HG03460 (cell line): Measurements from ENCODE around the gene PRM2.

Experiments
- ATAC-seq: cut with Tn5 transposase; IDR thresholded peaks from one replicate; pipeline ENCODE4 v1.9.1; 2021; ENCODE audit not compliant: unreplicated experiment

PRM2 gene

DNA sequence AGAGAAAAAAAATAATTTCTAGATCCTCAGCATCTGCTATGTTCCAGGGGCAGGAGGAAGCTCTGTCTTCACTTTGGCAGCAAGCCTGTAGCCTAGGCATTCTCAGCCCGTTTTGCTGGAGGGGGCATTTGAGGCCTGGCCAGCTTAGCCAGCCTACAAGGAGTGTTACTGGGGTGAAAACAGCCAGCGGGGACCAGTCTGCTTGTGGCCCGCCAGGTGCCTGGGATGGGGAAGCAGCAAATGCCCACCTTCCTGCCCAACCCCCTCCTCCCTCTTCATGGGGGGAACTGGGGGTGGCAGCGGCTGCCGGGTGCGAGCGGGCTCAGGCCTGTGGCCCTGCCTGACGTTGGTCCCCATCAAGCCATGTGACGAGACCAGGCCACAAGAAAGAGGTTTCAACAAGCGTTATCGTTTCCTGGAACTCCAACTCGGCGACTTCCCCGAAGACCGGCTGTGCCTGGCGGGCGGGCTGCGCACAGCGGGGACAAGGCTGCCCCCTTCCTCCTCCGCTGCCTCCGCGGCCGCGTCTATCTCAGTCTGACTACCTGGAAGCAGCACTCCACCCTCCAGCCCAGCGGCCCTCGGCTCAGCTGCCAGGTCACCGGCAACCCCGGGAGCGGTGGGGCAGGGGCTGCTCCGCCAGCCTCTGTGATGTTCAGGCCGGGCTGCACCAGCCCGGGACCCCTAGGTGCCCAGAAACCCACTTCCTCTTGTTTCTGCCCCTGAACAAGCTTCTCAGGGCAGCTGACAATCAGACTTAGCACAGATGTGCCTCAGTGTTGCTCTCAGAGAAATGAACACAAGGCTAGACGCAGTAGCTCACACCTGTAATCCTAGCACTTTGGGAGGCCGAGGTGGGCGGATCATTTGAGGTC is 43.2 kb downstream of the PRM2 start:
- peak; percentile 58 for ATAC-seq

DNA sequence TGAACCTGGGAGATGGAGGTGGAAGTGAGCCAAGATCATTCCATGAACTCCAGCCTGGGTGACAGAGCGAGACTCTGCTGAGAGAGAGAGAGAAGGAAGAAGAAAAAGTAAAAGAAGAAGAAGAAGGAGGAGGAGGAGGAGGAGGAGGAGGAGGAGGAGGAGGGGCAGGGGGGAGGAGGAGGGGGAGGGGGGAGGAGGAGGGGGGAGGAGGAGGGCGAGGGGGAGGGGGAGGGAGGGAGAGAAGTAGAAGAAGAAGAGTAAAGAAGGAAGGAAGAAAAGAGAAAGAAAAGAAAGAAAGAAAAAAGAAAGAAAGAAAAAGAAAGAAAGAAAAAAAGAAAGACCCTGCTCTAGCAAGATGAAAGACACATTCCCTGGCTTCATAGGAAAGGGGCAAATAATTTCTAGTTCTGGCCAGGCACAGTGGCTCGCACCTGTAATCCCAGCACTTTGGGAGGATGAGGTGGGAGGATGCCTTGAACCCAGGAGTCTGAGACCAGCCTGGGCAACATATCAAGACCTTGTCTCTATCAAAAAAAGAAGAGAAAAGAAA is 43.9 kb downstream of the PRM2 start:
- ATAC-seq: no peak

DNA sequence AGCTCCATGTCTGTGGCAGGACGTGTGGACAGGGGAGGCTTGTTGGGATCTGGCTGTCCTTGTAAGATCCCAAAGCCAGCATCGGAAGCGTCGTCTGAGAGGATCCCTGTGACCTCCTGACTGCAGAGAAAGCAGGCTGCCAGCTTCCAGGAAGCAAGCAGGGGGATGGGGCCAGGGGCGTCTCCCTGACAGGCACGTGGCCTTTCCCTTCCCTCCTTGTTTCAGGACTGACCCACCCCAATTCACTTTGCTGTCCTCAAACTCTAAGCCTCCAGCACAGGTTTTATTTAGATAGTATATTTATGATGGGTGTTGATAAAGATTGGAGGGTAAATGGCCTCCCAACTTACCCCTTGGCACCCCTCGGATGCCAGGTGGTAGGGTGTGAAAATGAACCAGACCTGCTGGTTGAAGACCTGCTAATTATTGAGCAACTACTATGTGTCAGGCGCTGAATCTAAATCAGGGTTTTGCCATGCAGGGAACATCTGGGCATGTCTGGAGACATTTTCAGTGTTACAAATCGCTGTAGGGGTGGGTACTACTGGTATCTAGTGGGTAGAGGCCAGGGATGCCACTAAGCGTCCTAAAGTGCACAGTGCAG is 44.8 kb downstream of the PRM2 start:
- no peak for ATAC-seq

DNA sequence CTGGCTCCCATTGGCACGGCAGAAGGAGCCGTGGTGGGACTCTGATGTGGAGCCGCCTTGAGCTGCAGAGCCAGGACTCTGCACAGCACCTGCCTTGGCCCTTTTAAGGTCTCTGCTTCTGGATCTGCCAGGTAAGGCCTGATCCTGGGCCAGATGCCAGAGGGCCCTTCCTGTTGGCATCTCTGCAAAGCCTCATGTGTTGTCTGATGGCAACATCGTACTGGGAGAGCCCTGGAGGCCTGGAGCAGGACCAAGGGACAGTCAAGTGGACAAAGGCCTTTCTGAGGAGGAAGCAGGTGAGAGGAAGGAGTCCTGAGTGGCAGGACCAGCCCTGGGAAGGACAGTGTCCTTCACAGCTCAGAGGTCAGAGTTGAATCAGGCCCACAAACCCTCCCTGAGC is 46.4 kb downstream of the PRM2 start:
- ATAC-seq: no peak

DNA sequence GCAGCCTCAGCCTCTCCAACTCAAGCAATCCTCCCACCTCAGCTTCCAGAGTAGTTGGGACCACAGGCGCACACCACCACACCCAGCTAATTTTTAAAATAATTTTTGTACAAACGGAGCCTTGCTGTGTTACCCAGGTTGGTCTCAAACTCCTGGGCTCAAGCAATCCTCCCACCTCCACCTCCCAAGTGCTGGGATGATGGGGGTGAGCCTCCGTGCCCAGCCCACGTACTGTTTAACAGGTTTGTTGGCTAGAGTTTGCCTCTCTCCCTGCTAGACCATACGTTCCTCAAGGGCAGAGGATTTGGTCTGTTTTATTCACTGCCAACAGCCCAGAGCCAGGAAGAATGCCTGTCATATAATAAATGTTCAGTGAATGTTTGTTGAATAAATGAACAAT is 46.8 kb downstream of the PRM2 start:
- no peak for ATAC-seq

DNA sequence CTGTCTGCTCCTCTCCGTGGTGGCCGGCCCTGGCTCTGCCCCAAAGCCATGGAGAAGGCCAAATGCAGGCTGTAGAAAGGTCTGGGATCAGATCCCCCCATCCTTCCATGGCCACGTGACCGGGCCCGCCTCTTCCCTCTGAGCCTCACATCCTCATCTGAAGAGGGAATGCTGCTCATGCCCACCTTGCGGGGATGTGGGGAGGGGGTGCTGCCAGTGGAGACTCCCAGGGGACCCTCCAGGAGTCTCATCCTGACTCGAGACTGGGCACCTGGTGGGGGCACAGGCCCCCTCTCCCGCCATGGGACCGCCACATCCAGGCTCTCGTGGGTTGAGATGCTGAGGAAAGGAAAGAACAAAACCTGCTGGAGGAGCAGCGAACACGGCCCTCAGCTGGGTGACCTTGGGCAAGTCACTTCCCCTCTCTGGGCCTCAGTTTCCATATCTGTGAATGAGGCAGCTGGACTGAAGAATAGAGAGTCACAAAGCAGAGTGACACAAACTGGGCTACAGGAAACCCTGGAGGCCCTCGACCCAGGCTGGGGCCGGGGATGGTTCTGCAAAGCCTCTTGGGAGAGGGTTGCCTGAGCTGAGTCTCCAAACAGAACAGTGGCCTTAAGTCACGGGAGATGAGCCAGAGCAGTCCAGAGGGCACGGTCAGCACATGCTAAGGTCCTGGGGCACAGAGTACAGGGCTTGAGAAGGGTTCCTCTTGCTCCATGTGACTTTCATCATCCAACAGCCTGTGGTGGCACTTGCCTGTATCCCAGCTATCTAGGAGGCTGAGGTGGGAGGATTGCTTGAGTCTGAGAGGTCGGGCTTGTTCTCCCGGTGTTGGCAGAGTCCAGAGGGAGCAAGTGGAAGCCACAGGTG is 50.4 kb downstream of the PRM2 start:
- ATAC-seq: no peak
